HEK293T (cell line): ENCODE measurements around the gene LCLAT1.
"Not testable (repeated sequence)": the region's sequence is repeated elsewhere in the genome, so short reads cannot be mapped to it uniquely, and the experiment has no call there.

Experiments
- CTCF ChIA-PET: fragments of 350-600 bp; formaldehyde crosslinking; extraction: SDS; loops from one replicate; lab custom pipeline; 2021; ENCODE audit warnings: antibody characterized with exemption, inconsistent platforms; lab: Yijun Ruan, JAX
- POLR2A ChIA-PET: fragments of 350-600 bp; formaldehyde crosslinking; extraction: SDS; loops from one replicate; lab custom pipeline; 2020; ENCODE audit warnings: antibody characterized with exemption, inconsistent platforms; lab: Yijun Ruan, JAX
- DNase-seq: peaks from one replicate; pipeline ENCODE4 v3.0.0; 2012; ENCODE audit warnings: mixed read lengths; ENCODE audit errors: extremely low spot score
- ARNT ChIP-seq: fragments of 450-650 bp; IDR thresholded peaks from 2 replicates; pipeline ENCODE4 v1.6.1; 2017; ENCODE audit warnings: mild to moderate bottlenecking
- BHLHE40 ChIP-seq: fragments of 450-650 bp; IDR thresholded peaks from 2 replicates; pipeline ENCODE4 v1.6.1; 2016; ENCODE audit warnings: mild to moderate bottlenecking, moderate library complexity, borderline replicate concordance
- CTBP1 ChIP-seq: fragments of 450-650 bp; IDR thresholded peaks from 2 replicates; pipeline ENCODE4 v1.6.1; 2016; ENCODE audit warnings: borderline replicate concordance
- ELF4 ChIP-seq: fragments of 450-650 bp; IDR thresholded peaks from 2 replicates; pipeline ENCODE4 v1.6.1; 2017; ENCODE audit warnings: antibody characterized with exemption
- FOXA1 ChIP-seq: fragments of 450-650 bp; IDR thresholded peaks from 2 replicates; pipeline ENCODE4 v1.6.1; 2016; ENCODE audit warnings: mild to moderate bottlenecking
- FOXK2 ChIP-seq: fragments of 450-650 bp; IDR thresholded peaks from 2 replicates; pipeline ENCODE4 v1.6.1; 2016; ENCODE audit warnings: mild to moderate bottlenecking
- FOXM1 ChIP-seq: fragments of 450-650 bp; IDR thresholded peaks from 2 replicates; pipeline ENCODE4 v1.6.1; 2017; ENCODE audit warnings: mild to moderate bottlenecking, borderline replicate concordance
- HDGF ChIP-seq: fragments of 450-650 bp; IDR thresholded peaks from 2 replicates; pipeline ENCODE4 v1.6.1; 2017; ENCODE audit warnings: antibody characterized with exemption, borderline replicate concordance
- L3MBTL2 ChIP-seq: fragments of 450-650 bp; conservative IDR thresholded peaks from 2 replicates; pipeline ENCODE4 v1.6.1; 2016; ENCODE audit warnings: mild to moderate bottlenecking
- LEF1 ChIP-seq: fragments of 450-650 bp; IDR thresholded peaks from 2 replicates; pipeline ENCODE4 v1.6.1; 2017; ENCODE audit warnings: mild to moderate bottlenecking, borderline replicate concordance
- NFRKB ChIP-seq: fragments of 450-650 bp; IDR thresholded peaks from 2 replicates; pipeline ENCODE4 v1.6.1; 2016; ENCODE audit warnings: mild to moderate bottlenecking, moderate library complexity
- PKNOX1 ChIP-seq: fragments of 450-650 bp; IDR thresholded peaks from 2 replicates; pipeline ENCODE4 v1.6.1; 2016
- SP1 ChIP-seq: fragments of 450-650 bp; IDR thresholded peaks from 2 replicates; pipeline ENCODE4 v1.6.1; 2017
- SUZ12 ChIP-seq: fragments of 450-650 bp; IDR thresholded peaks from 2 replicates; pipeline ENCODE4 v1.6.1; 2016; ENCODE audit warnings: mild to moderate bottlenecking
- TARDBP ChIP-seq: fragments of 450-650 bp; IDR thresholded peaks from 2 replicates; pipeline ENCODE4 v1.6.1; 2016
- ZNF384 ChIP-seq: fragments of 450-650 bp; IDR thresholded peaks from 2 replicates; pipeline ENCODE4 v1.6.1; 2016

Gene LCLAT1

GRCh38 chr2:30641765-30642345 lies 194.8 kb downstream of the LCLAT1 start:
- CTCF ChIA-PET, result interaction anchor here (0.7 kb wide), 1 partner anchor 70 kb away, joined by 3 read pairs; no protein-coding TSS in a partner anchor
- no peak for TF ChIP-seq NFRKB
- no peak for TF ChIP-seq FOXA1
- TF ChIP-seq FOXM1, result no peak
- TF ChIP-seq ELF4, result no peak
- TF ChIP-seq SUZ12, result no peak
- TF ChIP-seq HDGF, result no peak
- no peak for TF ChIP-seq ARNT
- no peak for TF ChIP-seq LEF1
- no peak for TF ChIP-seq SP1
- TF ChIP-seq PKNOX1, result no peak
- no peak for TF ChIP-seq CTBP1
- TF ChIP-seq TARDBP, result no peak
- DNase-seq, result no peak
- POLR2A ChIA-PET, result no interaction called here

- POLR2A ChIA-PET, DNase-seq: not testable (repeated sequence)
- CTCF ChIA-PET, result interaction anchor here (1.1 kb wide), 1 partner anchor 11 kb away, joined by 5 read pairs; no protein-coding TSS in a partner anchor
These were observed 196.0 kb downstream of the LCLAT1 start for GRCh38 chr2:30643013-30643412.

- no peak for TF ChIP-seq SP1
- no peak for TF ChIP-seq ELF4
- TF ChIP-seq FOXK2, result no peak
- no peak for TF ChIP-seq BHLHE40
- TF ChIP-seq PKNOX1, result no peak
- TF ChIP-seq FOXA1, result no peak
- no peak for TF ChIP-seq SUZ12
- TF ChIP-seq NFRKB, result no peak
- no peak for TF ChIP-seq LEF1
- no peak for TF ChIP-seq FOXM1
- no peak for TF ChIP-seq L3MBTL2
- no peak for TF ChIP-seq TARDBP
- no peak for TF ChIP-seq ZNF384
- TF ChIP-seq HDGF, result no peak
- DNase-seq, result no peak
- POLR2A ChIA-PET, result no interaction called here
- CTCF ChIA-PET, result interaction anchor here (1.1 kb wide), 1 partner anchor 12 kb away, joined by 5 read pairs; no protein-coding TSS in a partner anchor
These were observed 196.6 kb downstream of the LCLAT1 start for GRCh38 chr2:30643674-30644073.

- CTCF ChIA-PET, result no interaction called here
- POLR2A ChIA-PET, result no interaction called here
- TF ChIP-seq CTBP1 (no peak), SUZ12 (no peak), FOXA1 (no peak), ZNF384 (no peak), FOXM1 (no peak), ELF4 (no peak)
- DNase-seq, result no peak
These were observed 198.2 kb downstream of the LCLAT1 start for GRCh38 chr2:30645081-30645744.

- no peak for TF ChIP-seq ELF4
- TF ChIP-seq ZNF384, result no peak
- TF ChIP-seq ARNT, result no peak
- TF ChIP-seq FOXA1, result no peak
- TF ChIP-seq FOXM1, result no peak
- TF ChIP-seq NFRKB, result no peak
- no peak for TF ChIP-seq PKNOX1
- no peak for TF ChIP-seq HDGF
- no peak for TF ChIP-seq SUZ12
- no peak for TF ChIP-seq LEF1
- no peak for TF ChIP-seq L3MBTL2
- ChIA-PET CTCF (no interaction called here), POLR2A (no interaction called here)
- no peak for DNase-seq
These were observed 198.7 kb downstream of the LCLAT1 start for GRCh38 chr2:30645745-30646119.

GRCh38 chr2:30647752-30648457 lies 200.9 kb downstream of the LCLAT1 start:
- no peak for TF ChIP-seq TARDBP
- no peak for TF ChIP-seq HDGF
- TF ChIP-seq L3MBTL2, result no peak
- no peak for TF ChIP-seq CTBP1
- no peak for TF ChIP-seq SUZ12
- TF ChIP-seq SP1, result no peak
- no peak for TF ChIP-seq ZNF384
- TF ChIP-seq FOXM1, result no peak
- TF ChIP-seq BHLHE40, result no peak
- TF ChIP-seq FOXA1, result no peak
- no peak for TF ChIP-seq ARNT
- TF ChIP-seq ELF4, result no peak
- TF ChIP-seq NFRKB, result no peak
- POLR2A ChIA-PET, result no interaction called here
- no peak for DNase-seq
- CTCF ChIA-PET, result interaction anchor here (0.5 kb wide), 1 partner anchor 594 kb away, joined by 3 read pairs; no protein-coding TSS in a partner anchor
